K562 (cell line): ENCODE measurements around the gene PLD1.

ENCODE experiments used
- EP300 ChIP-seq: IDR thresholded peaks from 2 replicates; pipeline ENCODE4 v1.6.1; 2012; ENCODE audit warnings: low read length, improper control_type of control experiment
- SP2 ChIP-seq: IDR thresholded peaks from 2 replicates; pipeline ENCODE4 v1.6.1; 2011; ENCODE audit warnings: mild to moderate bottlenecking, low read depth, low read length, moderate library complexity; ENCODE audit not compliant: poor library complexity, severe bottlenecking; ENCODE audit errors: extremely low read depth

DNA sequence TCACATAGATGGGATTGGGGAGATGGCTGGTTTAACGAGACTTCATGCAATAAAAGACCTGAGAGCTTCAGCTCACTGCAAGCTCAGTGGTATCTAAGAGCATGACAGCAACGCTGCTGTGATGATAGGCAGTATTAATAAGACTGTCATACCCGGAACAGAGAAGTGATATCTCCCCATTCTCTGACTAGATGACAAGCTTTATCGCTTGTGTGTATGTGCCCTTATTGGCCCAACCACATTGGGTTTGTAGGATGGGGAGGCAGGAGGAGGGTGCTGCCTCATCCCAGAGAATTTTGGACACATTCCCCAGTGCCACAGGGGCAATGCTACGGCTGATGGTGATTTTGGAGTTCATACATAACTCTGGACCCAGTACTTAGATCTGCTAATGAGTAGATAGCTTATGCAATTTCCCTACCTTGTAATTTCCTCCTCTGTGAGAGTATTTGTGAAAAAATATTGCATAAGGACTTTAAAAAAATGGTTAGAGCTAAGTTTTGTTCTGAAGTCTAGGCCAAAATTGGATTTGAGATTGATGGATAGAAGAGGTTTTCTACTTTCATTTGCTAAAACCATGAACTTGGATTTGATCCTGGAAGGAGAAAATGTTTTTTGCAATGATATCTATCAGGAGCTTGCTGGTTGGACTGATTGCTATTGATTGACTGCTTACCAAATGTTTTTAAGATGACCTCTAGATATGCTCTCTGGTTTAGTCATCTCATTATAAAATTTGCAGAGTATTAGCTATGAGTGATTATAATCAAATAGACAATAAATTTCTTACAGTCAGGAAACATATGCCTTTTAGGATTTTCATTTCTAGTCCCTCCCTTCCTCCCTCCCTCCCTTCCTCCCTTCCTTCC is 18.9 kb upstream of the PLD1 start:
- TF ChIP-seq EP300 (no peak), SP2 (no peak)
